ENCODE results near the gene DYRK1A. TPM values are rescaled to one million over a fixed set of nuclear protein-coding genes. Genes with fewer than 3 reads are reported as not detected.

The DYRK1A gene
- total RNA-seq, 1 experiment from 2014 or later = 49.3 TPM

GRCh38 chr21:37475186-37475868, 108.8 kb downstream of the DYRK1A start:
- CTCF ChIA-PET = no interaction called here
- DNase-seq (ENCODE audit: low read depth, low spot score) (no peak), ATAC-seq (no peak)
- RAD21 ChIA-PET (ENCODE audit: low non-redundant PET in 1 of 2, low total read pairs in 2 of 2, uncharacterized antibody in 2 of 2, unreplicated experiment in 2 of 2) = no interaction called here
- no peak overlapping the region for H3K27ac ChIP-seq (ENCODE audit: low read depth, low read length)
- no peak overlapping the region for H3K9ac ChIP-seq (ENCODE audit: low read length)
- no peaks in the 10 kb centered on the region for H3K27me3 ChIP-seq (ENCODE audit: insufficient read depth, low read length)
- H3K4me3 ChIP-seq (replicated peaks in 1 of 2; ENCODE audit: low read depth in 1 of 2, low read length in 2 of 2) = no peak overlapping the region
- TF ChIP-seq SP1 (IDR thresholded peaks at IDR 0.05; ENCODE audit: low read depth) (no peak), CEBPB (IDR thresholded peaks at IDR 0.05; ENCODE audit: low read depth) (no peak), ATF3 (IDR thresholded peaks at IDR 0.05) (no peak), TCF7L2 (IDR thresholded peaks at IDR 0.05; ENCODE audit: borderline replicate concordance, extremely low read depth, insufficient read depth, insufficient read length) (no peak), EGR1 (IDR thresholded peaks at IDR 0.05; ENCODE audit: low read depth) (no peak), SRF (IDR thresholded peaks at IDR 0.05; ENCODE audit: low read depth) (no peak), RAD21 (IDR thresholded peaks at IDR 0.05; ENCODE audit: low read depth) (no peak), ELF1 (IDR thresholded peaks at IDR 0.05; ENCODE audit: borderline replicate concordance, low read depth) (no peak), MAX (IDR thresholded peaks at IDR 0.05) (no peak), ZFX (IDR thresholded peaks at IDR 0.05) (no peak), FOSL1 (IDR thresholded peaks at IDR 0.05; ENCODE audit: low read depth) (no peak), POLR2AphosphoS5 (IDR thresholded peaks at IDR 0.05; ENCODE audit: low read depth, low read length) (no peak), POLR2A (IDR thresholded peaks at IDR 0.05; ENCODE audit: borderline replicate concordance, extremely low read depth, insufficient read depth, insufficient read length) (no peak), JUND (IDR thresholded peaks at IDR 0.05) (no peak), CTCF (IDR thresholded peaks at IDR 0.05 in 2 of 3, conservative IDR thresholded peaks at IDR 0.05 in 1 of 3; ENCODE audit: borderline replicate concordance in 1 of 3, insufficient read depth in 1 of 3, low read depth in 2 of 3, low read length in 2 of 3) (no peak), REST (IDR thresholded peaks at IDR 0.05; ENCODE audit: low read depth) (no peak), ZBTB33 (IDR thresholded peaks at IDR 0.05; ENCODE audit: extremely low read depth, insufficient replicate concordance, low read length) (no peak), CBX3 (IDR thresholded peaks at IDR 0.05; ENCODE audit: low read depth) (no peak), SIN3A (IDR thresholded peaks at IDR 0.05; ENCODE audit: low read depth) (no peak), EZH2phosphoT487 (IDR thresholded peaks at IDR 0.05; ENCODE audit: borderline replicate concordance) (no peak)
- H3K79me2 ChIP-seq (ENCODE audit: insufficient read depth, low read length) = peaks cover 98% of the 10 kb centered on the region
- H3K9me3 ChIP-seq (ENCODE audit: control insufficient read depth in 1 of 2, insufficient read depth in 1 of 2, low read depth in 1 of 2, low read length in 2 of 2) = no peaks in the 10 kb centered on the region
- H2AFZ ChIP-seq (ENCODE audit: low read depth, low read length, poor library complexity, severe bottlenecking) = no peak overlapping the region
- no TSS peak for BruUV-seq (replicated peaks)
- peaks cover 0 to 4% of the 10 kb centered on the region in 2 experiments; a peak in 1 of 4 replicates for H3K36me3 ChIP-seq (ENCODE audit: control insufficient read depth in 1 of 2, insufficient read depth in 2 of 2, low read length in 2 of 2)
- H3K4me2 ChIP-seq (ENCODE audit: low read length) = no peak overlapping the region
- POLR2A ChIA-PET = no interaction called here
- H3K4me1 ChIP-seq (ENCODE audit: control insufficient read depth in 1 of 2, insufficient read depth in 2 of 2, low read length in 2 of 2) = no peaks in the 10 kb centered on the region
- H4K20me1 ChIP-seq (ENCODE audit: insufficient read depth) = peaks cover 5% of the 10 kb centered on the region; the same call in 1 of the 2 replicates
- intact Hi-C loops (cut with micrococcal nuclease) = no loop called here
- H3K9me2 ChIP-seq (ENCODE audit: insufficient read depth) = no peaks in the 10 kb centered on the region
